NCI-H2107 treated with DMSO at 0.1 percent for 48 hours (cell line): Measurements from ENCODE around the gene PSORS1C1.

Experiments used
- DNase-seq: peaks from one replicate; lab custom pipeline; 2025; ENCODE audit not compliant: unreplicated experiment; lab: John Stamatoyannopoulos, UW

Gene PSORS1C1

GRCh38 chr6:31125586-31126363 is 11.2 kb downstream of the PSORS1C1 start:
- no peak for DNase-seq

GRCh38 chr6:31126396-31127175 is 12.0 kb downstream of the PSORS1C1 start:
- DNase-seq = no peak

- no peak for DNase-seq
Observed at GRCh38 chr6:31128093-31128676, 13.6 kb downstream of the PSORS1C1 start.

- no peak for DNase-seq
Observed at GRCh38 chr6:31129130-31129529, 14.5 kb downstream of the PSORS1C1 start.

- no peak for DNase-seq
Observed at GRCh38 chr6:31130751-31131150, 16.2 kb downstream of the PSORS1C1 start.

- DNase-seq = no peak
Observed at GRCh38 chr6:31131595-31131994, 17.0 kb downstream of the PSORS1C1 start.

- no peak for DNase-seq
Observed at GRCh38 chr6:31132806-31133205, 18.2 kb downstream of the PSORS1C1 start.

GRCh38 chr6:31135710-31136109 is 21.1 kb downstream of the PSORS1C1 start:
- DNase-seq = no peak

- DNase-seq = no peak
Observed at GRCh38 chr6:31138982-31139381, 24.4 kb downstream of the PSORS1C1 start, which contains the start of gene PSORS1C2. PSORS1C2 (minus strand) TSS chr6:31139066; CDS start chr6:31139026, 40 bp downstream.

GRCh38 chr6:31139599-31139998 is 25.0 kb downstream of the PSORS1C1 start:
- no peak for DNase-seq

GRCh38 chr6:31140643-31141042 is 26.0 kb downstream of the PSORS1C1 start:
- DNase-seq = no peak

GRCh38 chr6:31142361-31142761 is 27.8 kb downstream of the PSORS1C1 start:
- DNase-seq = no peak

GRCh38 chr6:31143148-31143547 is 28.5 kb downstream of the PSORS1C1 start:
- DNase-seq = no peak

GRCh38 chr6:31144296-31144969 is 29.8 kb downstream of the PSORS1C1 start:
- no peak for DNase-seq

GRCh38 chr6:31144970-31145340 is 30.4 kb downstream of the PSORS1C1 start:
- no peak for DNase-seq

GRCh38 chr6:31145386-31145785 is 30.8 kb downstream of the PSORS1C1 start:
- no peak for DNase-seq

GRCh38 chr6:31149827-31150447 is 35.3 kb downstream of the PSORS1C1 start:
- DNase-seq = no peak

- DNase-seq = no peak
Observed at GRCh38 chr6:31152781-31153180, 38.2 kb downstream of the PSORS1C1 start.

- DNase-seq = no peak
Observed at GRCh38 chr6:31154436-31154835, 39.8 kb downstream of the PSORS1C1 start.

- DNase-seq = no peak
Observed at GRCh38 chr6:31156641-31157040, 42.0 kb downstream of the PSORS1C1 start.
